Smooth muscle cell (in vitro differentiated cells): Measurements from ENCODE around the gene ARHGAP24. TPM values are rescaled to one million over a fixed set of nuclear protein-coding genes. Genes with fewer than 3 reads are reported as not detected.

Experiments used
- DNase-seq: peaks from one replicate; lab custom pipeline; 2025; ENCODE audit not compliant: unreplicated experiment; lab: John Stamatoyannopoulos, UW
- H2AFZ ChIP-seq: fragments of 200-600 bp; sonication (generic); 2 replicates; pipeline ENCODE4 v1.6.0; 2016; ENCODE audit warnings: antibody characterized with exemption, low read depth, mild to moderate bottlenecking
- H3F3A ChIP-seq: fragments of 200-600 bp; sonication (generic); 2 replicates; pipeline ENCODE4 v1.6.0; 2017; ENCODE audit warnings: antibody characterized with exemption, low read depth
- H3K27ac ChIP-seq: fragments of 200-600 bp; sonication (generic); 2 replicates; pipeline ENCODE4 v1.5.1; 2016; ENCODE audit warnings: low read depth, mild to moderate bottlenecking
- H3K27me3 ChIP-seq: fragments of 200-600 bp; sonication (generic); 2 replicates; pipeline ENCODE4 v1.6.1; 2016; ENCODE audit warnings: low read depth, mild to moderate bottlenecking
- H3K36me3 ChIP-seq: fragments of 200-600 bp; sonication (generic); 2 replicates; pipeline ENCODE4 v1.5.1; 2016; ENCODE audit warnings: low read depth
- H3K4me1 ChIP-seq: fragments of 200-600 bp; sonication (generic); 2 replicates; pipeline ENCODE4 v1.5.1; 2016; ENCODE audit warnings: low read depth
- H3K4me2 ChIP-seq: fragments of 200-600 bp; sonication (generic); 2 replicates; pipeline ENCODE4 v1.6.0; 2016; ENCODE audit warnings: mild to moderate bottlenecking
- H3K4me3 ChIP-seq: fragments of 200-600 bp; sonication (generic); 2 replicates; pipeline ENCODE4 v1.5.1; 2016; ENCODE audit warnings: mild to moderate bottlenecking
- H3K79me2 ChIP-seq: fragments of 200-600 bp; sonication (generic); 2 replicates; pipeline ENCODE4 v1.6.0; 2016; ENCODE audit warnings: low read depth, mild to moderate bottlenecking
- H3K9ac ChIP-seq: fragments of 200-600 bp; sonication (generic); 2 replicates; pipeline ENCODE4 v1.6.0; 2016; ENCODE audit warnings: low read depth
- H3K9me3 ChIP-seq: fragments of 200-600 bp; sonication (generic); replicated peaks from 2 replicates; pipeline ENCODE4 v1.5.1; 2016; ENCODE audit warnings: low read depth
- H4K20me1 ChIP-seq: fragments of 200-600 bp; sonication (generic); 2 replicates; pipeline ENCODE4 v1.6.0; 2016; ENCODE audit warnings: low read depth
- WGBS: methylation state at CpG from one replicate; pipeline ENCODE4 v1.1.7; 2016; ENCODE audit warnings: low lambda C conversion rate; 5-methylcytosine and 5-hydroxymethylcytosine counted together
- polyA plus RNA-seq: library from polyadenylated mRNA; unstranded; fragments of >200 nt; fragmentation: Nextera tagmentation; extraction: Ambion mirVana; gene quantifications from 2 replicates; pipeline ENCODE4 v1.2.1, GENCODE V29; 2016
- total RNA-seq: library from RNA; depleted of rRNA; stranded (reverse); fragments of >200 nt; gene quantifications from 2 replicates; pipeline ENCODE4 v1.2.3, GENCODE V29; 2014
- TF ChIP-seq, protein P1 (sequence below): fragments of 200-600 bp; sonication (generic); IDR thresholded peaks from 2 replicates; pipeline ENCODE4 v1.5.1; 2017; ENCODE audit warnings: borderline replicate concordance, mild to moderate bottlenecking, antibody characterized with exemption; ENCODE audit not compliant: insufficient read depth, poor library complexity, severe bottlenecking

ARHGAP24 gene
- total and polyA plus RNA-seq, 2 experiments from 2014 or later: 4.9 to 18.2 TPM

GRCh38 chr4:85496126-85496849, 21.3 kb downstream of the ARHGAP24 start:
- no peak for DNase-seq
- peak overlapping the region; percentile 28 for H2AFZ ChIP-seq

GRCh38 chr4:85496933-85497332, 22.0 kb downstream of the ARHGAP24 start:
- TF ChIP-seq, protein P1, sequence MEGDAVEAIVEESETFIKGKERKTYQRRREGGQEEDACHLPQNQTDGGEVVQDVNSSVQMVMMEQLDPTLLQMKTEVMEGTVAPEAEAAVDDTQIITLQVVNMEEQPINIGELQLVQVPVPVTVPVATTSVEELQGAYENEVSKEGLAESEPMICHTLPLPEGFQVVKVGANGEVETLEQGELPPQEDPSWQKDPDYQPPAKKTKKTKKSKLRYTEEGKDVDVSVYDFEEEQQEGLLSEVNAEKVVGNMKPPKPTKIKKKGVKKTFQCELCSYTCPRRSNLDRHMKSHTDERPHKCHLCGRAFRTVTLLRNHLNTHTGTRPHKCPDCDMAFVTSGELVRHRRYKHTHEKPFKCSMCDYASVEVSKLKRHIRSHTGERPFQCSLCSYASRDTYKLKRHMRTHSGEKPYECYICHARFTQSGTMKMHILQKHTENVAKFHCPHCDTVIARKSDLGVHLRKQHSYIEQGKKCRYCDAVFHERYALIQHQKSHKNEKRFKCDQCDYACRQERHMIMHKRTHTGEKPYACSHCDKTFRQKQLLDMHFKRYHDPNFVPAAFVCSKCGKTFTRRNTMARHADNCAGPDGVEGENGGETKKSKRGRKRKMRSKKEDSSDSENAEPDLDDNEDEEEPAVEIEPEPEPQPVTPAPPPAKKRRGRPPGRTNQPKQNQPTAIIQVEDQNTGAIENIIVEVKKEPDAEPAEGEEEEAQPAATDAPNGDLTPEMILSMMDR: no peak
- Histone ChIP-seq H3K9me3 (no peaks in the 10 kb centered on the region), H4K20me1 (no peaks in the 10 kb centered on the region), H3F3A (peaks cover 5% of the 10 kb centered on the region), H3K4me3 (no peak overlapping the region), H3K27ac (peak overlapping the region; percentile 61), H3K4me1 (no peaks in the 10 kb centered on the region), H3K79me2 (peaks cover 4% of the 10 kb centered on the region), H3K36me3 (no peaks in the 10 kb centered on the region), H3K4me2 (peak overlapping the region; percentile 78), H2AFZ (no peak overlapping the region), H3K9ac (no peak overlapping the region), H3K27me3 (no peaks in the 10 kb centered on the region)
- DNase-seq: no peak
- WGBS: 51% methylated on average over 4 of the region's 4 CpGs

More at GRCh38 chr4:85496126-85496849, 21.3 kb downstream of the ARHGAP24 start:
- H3K4me2 ChIP-seq: peak overlapping the region; percentile 78
- whole genome bisulfite sequencing: 51% methylated on average over 8 of the region's 8 CpGs
- H3K79me2 ChIP-seq: peaks cover 6% of the 10 kb centered on the region
- TF ChIP-seq, protein P1: no peak
- peaks cover 5% of the 10 kb centered on the region for H3F3A ChIP-seq
- no peaks in the 10 kb centered on the region for H3K27me3 ChIP-seq
- no peaks in the 10 kb centered on the region for H3K36me3 ChIP-seq
- peak overlapping the region; percentile 12 for H3K4me3 ChIP-seq
- no peaks in the 10 kb centered on the region for H3K9me3 ChIP-seq
- H3K9ac ChIP-seq: no peak overlapping the region
- no peaks in the 10 kb centered on the region for H3K4me1 ChIP-seq
- H4K20me1 ChIP-seq: no peaks in the 10 kb centered on the region
- peak overlapping the region; percentile 61 for H3K27ac ChIP-seq

DNA sequence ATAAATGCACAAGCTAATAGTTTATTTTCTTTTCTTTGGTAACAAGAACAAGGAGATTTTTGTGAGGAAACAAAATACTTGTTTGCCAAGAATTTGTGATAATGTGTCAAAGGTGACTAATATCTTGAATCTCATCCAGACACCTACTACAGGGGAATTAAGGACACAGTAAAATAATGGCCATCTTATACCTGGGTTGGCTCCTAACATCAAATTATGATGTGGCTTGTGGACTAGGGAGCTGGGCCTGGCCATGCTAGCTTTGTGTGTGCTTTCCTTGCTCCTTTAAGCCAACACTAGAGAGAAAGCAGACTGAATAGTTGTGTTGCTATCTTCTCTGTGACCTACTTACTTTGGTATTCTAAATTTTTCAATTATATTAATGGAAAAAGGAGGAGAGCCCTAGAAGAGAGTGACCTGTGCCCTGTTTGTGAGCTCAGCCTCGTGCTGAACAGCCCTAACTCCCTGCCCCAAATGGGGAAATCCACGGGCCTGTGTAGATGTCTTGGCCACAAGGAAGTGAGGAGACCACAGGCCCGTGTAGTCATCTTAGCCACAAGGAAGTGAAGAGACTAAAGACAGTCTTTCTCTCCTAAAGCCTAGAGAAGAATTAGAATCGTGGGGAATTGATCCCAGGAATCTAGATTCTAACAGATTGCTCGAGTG, 23.3 kb downstream of the ARHGAP24 start:
- 54% methylated on average over 5 of the region's 5 CpGs for WGBS
- DNase-seq: no peak
- Histone ChIP-seq H3K36me3 (no peaks in the 10 kb centered on the region), H3F3A (peaks cover 5% of the 10 kb centered on the region), H3K9ac (peak overlapping the region; percentile 15), H3K9me3 (no peaks in the 10 kb centered on the region), H3K4me2 (peak overlapping the region; percentile 23), H3K27ac (peak overlapping the region; percentile 44), H4K20me1 (no peaks in the 10 kb centered on the region), H3K79me2 (peaks cover 4% of the 10 kb centered on the region), H2AFZ (peak overlapping the region; percentile 13), H3K4me1 (no peaks in the 10 kb centered on the region), H3K4me3 (no peak overlapping the region), H3K27me3 (no peaks in the 10 kb centered on the region)
- TF ChIP-seq, protein P1: no peak

GRCh38 chr4:85499573-85499972, 24.6 kb downstream of the ARHGAP24 start:
- no peaks in the 10 kb centered on the region for H3K36me3 ChIP-seq
- H3K27me3 ChIP-seq: no peaks in the 10 kb centered on the region
- no peaks in the 10 kb centered on the region for H3K79me2 ChIP-seq
- no peaks in the 10 kb centered on the region for H4K20me1 ChIP-seq
- H2AFZ ChIP-seq: no peak overlapping the region
- peaks cover 5% of the 10 kb centered on the region for H3F3A ChIP-seq
- peak overlapping the region; percentile 44 for H3K27ac ChIP-seq
- no peak overlapping the region for H3K4me2 ChIP-seq
- H3K9ac ChIP-seq: no peak overlapping the region
- H3K4me1 ChIP-seq: no peaks in the 10 kb centered on the region
- TF ChIP-seq, protein P1: no peak
- WGBS: 96% methylated on average over 3 of the region's 3 CpGs
- DNase-seq: no peak
- H3K4me3 ChIP-seq: no peak overlapping the region
- no peaks in the 10 kb centered on the region for H3K9me3 ChIP-seq
